ENCODE data around the gene HAO2.
"Not testable (repeated sequence)": the region's sequence is repeated elsewhere in the genome, so short reads cannot be mapped to it uniquely, and the experiment has no call there.

Gene HAO2

GRCh38 chr1:119347858-119348257 is 20.7 kb upstream of the HAO2 start:
- no peak for DNase-seq

GRCh38 chr1:119348941-119349340 is 19.6 kb upstream of the HAO2 start:
- DNase-seq: no peak

GRCh38 chr1:119350866-119351265 is 17.7 kb upstream of the HAO2 start:
- DNase-seq: not testable (repeated sequence)

DNA sequence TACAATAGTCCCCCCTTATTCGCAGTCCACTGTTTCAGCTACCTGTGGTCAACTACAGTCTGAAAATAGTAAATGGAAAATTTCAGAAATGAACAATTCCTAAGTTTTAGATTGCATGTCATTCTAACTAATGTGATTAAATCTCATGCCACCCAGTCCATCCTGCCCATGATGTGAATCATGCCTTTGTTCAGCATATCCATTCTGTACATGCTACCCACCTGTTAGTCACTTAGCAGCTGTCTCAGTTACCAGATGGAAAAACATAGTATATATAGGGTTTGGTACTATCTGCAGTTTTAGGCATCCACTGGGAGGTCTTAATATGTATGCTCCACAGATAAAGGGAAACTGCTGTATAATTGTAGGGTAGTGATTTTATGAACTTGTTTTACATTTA is 16.6 kb upstream of the HAO2 start:
- DNase-seq: no peak

- no peak for DNase-seq
Measured at GRCh38 chr1:119353836-119354235, 14.7 kb upstream of the HAO2 start.

DNA sequence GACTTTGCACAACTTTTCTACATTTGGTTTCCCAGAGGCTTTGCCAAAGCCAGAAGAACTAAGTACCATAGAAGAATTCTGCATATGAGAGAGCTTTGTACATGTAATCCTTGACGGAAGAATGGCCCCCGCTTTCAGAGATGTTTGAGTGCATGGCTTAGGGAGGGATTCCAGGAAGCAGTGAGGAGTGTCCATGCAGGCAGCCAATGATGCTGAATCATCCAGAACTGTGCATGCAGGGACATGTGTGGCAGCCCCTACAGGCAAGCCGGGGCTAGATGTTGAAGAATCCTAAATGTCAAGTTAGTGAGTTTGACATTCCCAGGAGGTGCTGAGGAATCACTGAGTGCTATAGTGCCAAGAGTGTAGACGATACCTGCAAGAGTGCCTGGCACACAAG is 9.9 kb upstream of the HAO2 start:
- no peak for DNase-seq

- no peak for DNase-seq
Measured at GRCh38 chr1:119359730-119360129, 8.9 kb upstream of the HAO2 start.

GRCh38 chr1:119361205-119361604 is 7.4 kb upstream of the HAO2 start:
- DNase-seq: no peak

DNA sequence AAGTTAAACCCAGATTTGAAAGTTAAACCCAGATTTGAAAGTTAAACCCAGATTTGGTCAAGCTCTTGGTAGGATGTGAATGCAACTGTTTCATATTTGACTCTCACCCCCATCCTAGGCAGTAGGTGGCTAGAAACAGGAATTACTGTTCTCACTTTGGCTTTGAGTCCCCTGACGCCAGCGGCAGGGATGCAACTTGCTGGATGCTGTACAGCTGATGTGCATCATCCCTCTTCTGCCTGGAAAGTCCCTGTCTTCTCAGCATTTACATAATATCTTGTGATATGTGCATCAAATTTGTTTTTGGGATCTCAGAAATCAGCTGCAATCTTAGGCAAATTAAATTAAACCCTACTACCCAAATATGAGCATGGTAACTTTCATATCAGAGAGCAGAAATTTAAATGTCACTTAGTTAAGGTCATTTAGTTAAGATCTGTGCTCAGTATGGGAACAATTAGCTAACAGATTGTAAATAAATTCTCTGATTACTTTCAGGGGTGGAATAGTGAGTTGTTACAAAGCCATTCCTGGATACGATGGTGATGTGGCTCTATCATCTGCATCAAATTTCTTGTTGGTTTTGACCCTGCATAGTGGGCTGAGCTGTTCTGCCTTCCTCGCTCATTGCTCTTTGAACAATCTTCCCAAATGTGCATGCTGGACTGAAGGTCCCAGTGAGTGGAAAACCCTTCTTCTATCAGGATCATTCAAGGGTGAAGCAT is 6.8 kb upstream of the HAO2 start:
- no peak for DNase-seq

- no peak for DNase-seq
Measured at GRCh38 chr1:119363162-119363561, 5.4 kb upstream of the HAO2 start.

DNA sequence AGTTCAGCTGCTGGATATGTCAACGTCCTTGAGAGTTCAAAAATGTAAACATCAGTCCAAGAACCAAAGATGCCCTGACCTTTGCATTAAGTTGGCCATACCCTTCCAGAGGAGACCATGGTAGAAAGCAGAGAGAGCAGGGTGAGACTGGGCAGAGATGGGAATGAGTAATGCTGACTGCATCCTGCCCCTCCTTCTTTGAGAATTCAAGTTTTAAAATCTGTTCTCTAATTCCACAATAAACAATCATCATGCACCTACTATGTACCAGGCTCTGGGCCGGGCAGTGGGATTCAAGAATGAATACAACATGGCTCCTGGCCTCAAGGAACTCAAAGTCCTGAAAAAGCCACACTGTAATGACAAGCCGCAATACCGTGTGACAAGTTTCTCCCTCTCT is 3.9 kb upstream of the HAO2 start:
- DNase-seq: no peak

- DNase-seq: no peak
Measured at GRCh38 chr1:119366424-119366823, 2.2 kb upstream of the HAO2 start.

DNA sequence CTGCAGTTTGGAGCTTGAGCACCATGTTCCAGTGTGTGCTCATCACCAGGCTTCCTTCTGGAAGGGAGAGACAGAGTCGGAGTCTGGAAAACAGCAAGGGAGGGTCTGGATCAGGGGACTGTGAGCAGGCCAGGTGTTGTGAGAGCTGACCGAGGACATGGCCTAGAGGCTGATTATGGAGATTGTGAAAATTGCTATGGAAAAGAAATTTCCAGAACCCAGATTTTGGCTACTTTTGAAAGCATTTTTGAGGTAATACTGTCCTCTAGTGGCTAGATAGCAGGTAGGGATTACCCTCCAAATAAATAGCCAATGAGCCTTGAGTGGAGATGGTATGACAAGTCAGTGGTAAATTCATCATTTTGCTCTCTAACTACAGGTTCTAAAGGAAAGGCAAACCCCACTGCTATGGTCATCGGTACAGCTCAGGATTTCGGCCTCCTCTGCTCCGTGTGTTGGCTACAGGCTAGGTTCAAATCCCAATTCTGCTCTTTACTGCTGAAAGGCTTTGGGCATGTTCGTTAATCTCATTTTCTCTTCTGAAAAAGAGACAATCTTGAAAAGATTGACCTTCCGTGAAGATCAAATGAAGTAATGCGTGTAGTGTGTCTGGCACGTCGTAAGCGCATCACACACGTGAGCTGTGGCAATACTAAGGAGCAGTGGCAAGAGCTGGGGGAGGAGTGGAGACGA is 1.0 kb upstream of the HAO2 start:
- DNase-seq: peak; percentile 18

DNA sequence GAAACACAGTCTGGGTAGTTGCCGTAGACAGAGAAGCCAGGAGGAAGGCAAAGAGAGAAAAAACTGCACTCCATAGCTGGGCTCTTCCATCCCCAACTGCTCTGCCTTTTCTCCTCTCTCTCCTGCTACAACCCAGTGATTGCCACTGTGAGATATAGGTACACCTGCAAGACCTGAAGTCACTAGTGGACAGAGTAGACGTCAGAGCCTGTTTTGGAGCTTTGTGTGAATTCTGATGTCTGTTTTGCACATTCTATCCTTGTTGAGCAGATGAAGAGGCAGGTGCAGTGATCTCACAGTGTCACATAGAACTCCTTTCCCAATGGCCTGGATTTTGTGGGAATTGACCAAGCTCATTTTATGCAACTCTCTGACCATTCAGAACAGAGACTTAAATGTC is 2.2 kb downstream of the HAO2 start:
- DNase-seq: no peak

DNA sequence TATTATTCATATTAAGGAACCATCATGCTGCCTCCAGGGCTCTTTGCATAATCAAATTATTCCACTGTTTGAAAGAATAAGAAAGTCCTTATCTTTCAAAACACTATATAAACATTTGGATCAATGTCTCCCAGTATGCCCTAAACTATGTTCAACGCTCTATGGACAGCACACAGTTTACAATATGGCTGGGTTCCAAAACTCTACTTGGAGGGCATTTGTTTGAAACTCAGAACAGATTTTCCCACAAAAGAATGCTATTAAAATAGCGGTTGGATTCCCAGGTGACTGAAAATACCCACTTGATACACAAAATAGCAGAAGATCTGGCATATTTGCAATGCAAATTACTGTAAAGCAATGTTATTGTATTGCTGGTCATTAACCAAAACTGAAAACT is 3.2 kb downstream of the HAO2 start:
- no peak for DNase-seq

DNA sequence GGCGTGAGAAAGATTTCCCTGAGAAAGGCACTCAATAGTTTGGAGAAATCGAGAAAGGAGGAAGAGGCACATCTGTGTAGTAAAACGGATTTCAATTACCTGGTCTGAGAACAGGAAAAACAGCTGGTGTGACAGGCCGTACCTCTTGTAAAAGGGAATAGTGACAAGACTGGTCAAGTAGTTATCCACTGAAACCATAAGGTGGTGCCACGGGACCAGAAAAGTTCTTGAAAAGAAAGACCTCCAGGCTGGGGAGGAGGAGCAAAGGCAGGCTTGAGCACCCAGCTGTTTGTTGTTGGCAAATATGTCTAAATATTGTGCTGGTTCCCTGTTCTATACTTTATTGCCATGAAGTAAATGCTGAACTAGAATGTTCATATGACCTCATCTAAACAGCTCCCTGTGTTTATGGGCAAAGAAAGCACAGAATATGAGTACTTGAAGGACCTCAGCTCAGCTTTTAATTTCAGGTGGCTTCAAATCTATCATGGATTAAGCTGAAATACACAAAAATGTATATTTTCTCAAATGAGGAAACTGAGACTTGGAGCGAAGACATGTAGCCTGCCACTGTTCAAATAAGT is 4.0 kb downstream of the HAO2 start:
- DNase-seq: no peak

- no peak for DNase-seq
Measured at GRCh38 chr1:119373465-119373864, 4.9 kb downstream of the HAO2 start.

- DNase-seq: no peak
Measured at GRCh38 chr1:119374208-119374874, 5.8 kb downstream of the HAO2 start.

DNA sequence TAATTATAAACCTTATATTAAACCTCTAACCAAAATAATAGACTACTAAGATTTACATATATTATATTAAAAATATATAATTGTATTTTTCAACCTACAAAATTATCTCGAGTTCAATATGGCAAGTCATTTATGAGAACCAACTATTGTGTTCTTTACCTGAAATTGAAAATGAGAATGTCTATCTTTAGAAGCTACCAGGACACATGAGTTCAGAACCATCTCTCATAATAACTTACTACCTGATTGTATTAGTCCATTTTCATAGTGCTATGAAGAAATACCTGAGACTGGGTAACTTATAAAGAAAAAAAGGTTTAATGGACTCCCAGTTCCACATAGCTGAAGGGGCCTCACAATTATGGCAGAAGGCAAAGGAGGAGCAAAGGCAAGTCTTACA is 6.8 kb downstream of the HAO2 start:
- no peak for DNase-seq

DNA sequence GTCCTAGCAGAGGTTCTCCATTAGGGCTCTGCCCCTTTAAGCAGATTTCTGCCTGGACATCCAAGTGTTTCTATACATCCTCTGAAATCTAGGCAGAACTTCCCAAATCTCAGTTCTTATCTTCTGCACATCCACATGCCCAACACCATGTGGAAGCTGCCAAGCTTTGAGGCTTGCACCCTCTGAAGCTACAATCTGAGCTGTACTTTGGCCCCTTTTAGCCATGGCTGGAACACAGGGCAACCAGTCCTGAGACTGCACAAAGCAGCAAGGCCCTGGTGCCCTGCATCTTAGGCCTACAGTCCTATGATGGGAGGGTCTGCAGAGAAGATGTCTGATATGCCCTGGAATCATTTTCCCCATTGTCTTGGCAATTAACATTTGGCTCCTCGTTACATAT is 8.0 kb downstream of the HAO2 start:
- DNase-seq: no peak

DNA sequence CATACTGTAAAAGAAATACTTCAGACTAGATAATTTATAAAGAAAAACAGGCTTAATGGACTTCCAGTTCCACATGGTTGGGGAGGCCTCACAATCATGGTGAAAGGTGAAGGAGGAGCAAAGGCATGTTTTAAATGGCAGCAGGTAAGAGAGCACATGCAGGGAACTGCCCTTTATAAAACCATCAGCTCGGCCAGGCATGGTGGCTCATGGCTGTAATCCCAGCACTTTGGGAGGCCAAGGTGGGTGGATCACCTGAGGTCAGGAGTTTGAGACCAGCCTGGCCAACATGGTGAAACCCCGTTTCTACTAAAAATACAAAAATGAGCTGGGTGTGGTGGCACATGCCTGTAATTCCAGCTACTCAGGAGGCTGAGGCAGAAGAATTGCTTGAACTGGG is 9.0 kb downstream of the HAO2 start:
- not testable (repeated sequence) for DNase-seq

DNA sequence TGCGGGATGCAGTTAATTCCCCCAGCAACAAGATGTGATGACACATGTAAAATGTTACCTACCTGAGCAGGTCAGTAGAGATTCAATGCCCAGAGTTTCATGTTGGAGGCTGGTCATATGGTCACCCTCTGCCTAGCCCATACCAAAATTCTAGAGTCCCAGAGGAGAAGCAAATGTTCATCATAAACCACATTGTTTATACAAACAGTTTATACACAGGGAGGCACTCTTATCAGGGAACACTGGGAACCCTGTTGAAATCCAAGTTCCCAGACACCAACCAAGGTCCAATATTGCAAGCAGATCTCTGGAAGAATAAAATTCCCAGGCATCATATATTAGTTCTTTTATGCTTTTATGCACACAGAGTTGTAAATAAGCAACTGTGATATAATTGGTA is 10.5 kb downstream of the HAO2 start:
- no peak for DNase-seq

DNA sequence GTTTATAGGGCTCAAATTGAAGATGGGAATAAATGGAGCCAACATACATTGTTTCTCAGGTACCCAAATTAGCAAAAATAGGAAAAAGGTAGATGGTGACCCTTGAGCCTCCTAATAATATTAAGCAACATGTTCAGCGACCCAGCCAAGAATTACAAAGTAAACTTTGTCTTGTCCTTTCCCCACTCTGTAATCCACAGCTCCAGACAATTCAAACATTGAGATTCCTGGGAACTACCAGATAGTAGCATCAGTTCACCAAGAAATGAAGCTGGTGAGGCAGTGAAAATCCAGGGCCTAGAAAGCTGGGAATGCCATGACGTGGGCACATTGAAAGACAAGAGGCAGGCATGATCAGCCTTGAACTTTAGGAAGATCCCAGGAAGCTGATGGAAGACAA is 11.7 kb downstream of the HAO2 start:
- no peak for DNase-seq
